Astrocyte (in vitro differentiated cells and primary cell): Measurements from ENCODE around the gene MSRB3.

ENCODE experiments used
- CTCF ChIP-seq: IDR thresholded peaks from 2 replicates; pipeline ENCODE4 v1.5.1; 2011; ENCODE audit warnings: low read depth, mild to moderate bottlenecking, inconsistent platforms, low read length, moderate library complexity; ENCODE audit not compliant: insufficient read depth
- EZH2 ChIP-seq: IDR thresholded peaks from 2 replicates; pipeline ENCODE4 v1.6.1; 2012; ENCODE audit warnings: mild to moderate bottlenecking, low read length, inconsistent platforms; ENCODE audit not compliant: insufficient read depth

DNA sequence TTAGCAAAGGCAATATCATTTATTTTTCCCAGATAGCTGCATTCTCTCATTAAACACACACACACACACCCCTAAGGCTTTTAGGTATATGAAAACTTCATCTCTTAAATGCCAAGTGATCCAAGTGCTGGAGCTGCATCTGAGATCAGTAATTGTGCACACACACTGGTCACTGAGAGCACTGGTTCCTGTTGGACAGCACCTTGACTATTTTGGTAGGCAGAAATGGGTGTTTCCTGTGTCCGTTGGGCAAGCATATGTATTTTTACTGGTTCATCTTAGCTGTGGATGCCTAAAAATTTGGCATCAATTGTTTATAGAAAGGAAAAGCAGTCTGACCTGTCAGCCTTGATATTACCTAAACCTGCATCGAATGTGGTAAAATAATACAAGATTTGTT, 182.5 kb downstream of the MSRB3 start:
- TF ChIP-seq EZH2 (no peak), CTCF (no peak)
